IMR-90 (cell line): Measurements from ENCODE around the gene TTLL11. TPM values are rescaled to one million over a fixed set of nuclear protein-coding genes. Genes with fewer than 3 reads are reported as not detected.

ENCODE experiments used
- ATAC-seq: fragments of 200-7000 bp; cut with Tn5 transposase; 2 replicates; pipeline ENCODE4 v1.9.1; 2020; ENCODE audit warnings: low read depth, mild to moderate bottlenecking, moderate library complexity
- BruUV-seq: library from RNA; stranded (reverse); fragments of 400-500 nt; replicated peaks from 2 replicates; lab custom pipeline; 2021; lab: Mats Ljungman, UMichigan
- CTCF ChIA-PET: fragments of 300-600 bp; formaldehyde crosslinking; extraction: SDS; loops from one replicate; lab custom pipeline; 2021; ENCODE audit warnings: antibody characterized with exemption; lab: Yijun Ruan, JAX
- POLR2A ChIA-PET: fragments of 300-600 bp; sonication (Branson Sonifier 250); formaldehyde crosslinking; loops from one replicate; lab custom pipeline; 2022; ENCODE audit warnings: antibody characterized with exemption; ENCODE audit not compliant: unreplicated experiment; lab: Charles Lee
- DNase-seq: peaks from one replicate; pipeline ENCODE4 v3.0.0; 2013
- H2AFZ ChIP-seq: replicated peaks from 2 replicates; pipeline ENCODE3; 2013; ENCODE audit warnings: low read length, mild to moderate bottlenecking; ENCODE audit not compliant: poor library complexity
- H2AK5ac ChIP-seq: 2 replicates; pipeline ENCODE4 v1.6.1; 2013; ENCODE audit warnings: low read depth, low read length, inconsistent platforms
- H2AK9ac ChIP-seq: replicated peaks from 2 replicates; pipeline ENCODE3; 2013; ENCODE audit warnings: mild to moderate bottlenecking, low read depth, low read length, moderate library complexity; ENCODE audit not compliant: poor library complexity
- H2BK120ac ChIP-seq: 2 replicates; pipeline ENCODE4 v1.6.1; 2013; ENCODE audit warnings: low read depth, low read length, inconsistent platforms
- H2BK15ac ChIP-seq: 3 replicates; pipeline ENCODE4 v1.6.1; 2013; ENCODE audit warnings: low read depth, low read length, inconsistent platforms
- H2BK20ac ChIP-seq: 2 replicates; pipeline ENCODE4 v1.6.1; 2013; ENCODE audit warnings: low read depth, mild to moderate bottlenecking, inconsistent platforms, low read length, moderate library complexity
- H2BK5ac ChIP-seq: 2 replicates; pipeline ENCODE4 v1.6.1; 2013; ENCODE audit warnings: mild to moderate bottlenecking, low read depth, low read length, inconsistent platforms; ENCODE audit not compliant: poor library complexity, severe bottlenecking
- H3K14ac ChIP-seq: replicated peaks from 2 replicates; pipeline ENCODE4 v1.6.1; 2013; ENCODE audit warnings: low read depth, low read length, inconsistent platforms
- H3K18ac ChIP-seq: 2 replicates; pipeline ENCODE4 v1.6.1; 2013; ENCODE audit warnings: low read depth, low read length, control low read depth
- H3K23ac ChIP-seq: 2 replicates; pipeline ENCODE4 v1.6.1; 2013; ENCODE audit warnings: low read depth, low read length, inconsistent platforms
- H3K27ac ChIP-seq: 2 replicates; pipeline ENCODE4 v1.5.1; 2013; ENCODE audit warnings: mild to moderate bottlenecking, control low read depth, low read length; ENCODE audit not compliant: insufficient read depth
- H3K27me3 ChIP-seq: 2 replicates; pipeline ENCODE4 v1.6.1; 2013; ENCODE audit warnings: low read length; ENCODE audit not compliant: control insufficient read depth, insufficient read depth
- H3K36me3 ChIP-seq: 2 replicates; pipeline ENCODE4 v1.6.1; 2013; ENCODE audit warnings: low read length, mixed read lengths; ENCODE audit not compliant: control insufficient read depth, insufficient read depth
- H3K4ac ChIP-seq: 2 replicates; pipeline ENCODE4 v1.6.1; 2013; ENCODE audit warnings: low read depth, low read length, inconsistent platforms
- H3K4me1 ChIP-seq: 2 replicates; pipeline ENCODE4 v1.6.1; 2013; ENCODE audit warnings: low read length, mixed read lengths; ENCODE audit not compliant: control insufficient read depth, insufficient read depth
- H3K4me2 ChIP-seq: 2 replicates; pipeline ENCODE4 v1.6.1; 2013; ENCODE audit warnings: low read depth, mild to moderate bottlenecking, control low read depth, low read length, moderate library complexity
- H3K4me3 ChIP-seq: 2 replicates; pipeline ENCODE4 v1.5.1; 2013; ENCODE audit warnings: low read depth, mild to moderate bottlenecking, control low read depth, low read length, moderate library complexity; ENCODE audit not compliant: insufficient read depth
- H3K56ac ChIP-seq: 2 replicates; pipeline ENCODE4 v1.6.1; 2013; ENCODE audit warnings: low read length, inconsistent platforms; ENCODE audit not compliant: insufficient read depth; ENCODE audit errors: extremely low read depth
- H3K79me1 ChIP-seq, 2 experiments: 2 replicates each; pipeline ENCODE4 v1.6.1; 2013; ENCODE audit warnings: low read length in 2 of 2, inconsistent platforms in 1 of 2, low read depth in 1 of 2
- H3K9ac ChIP-seq: 2 replicates; pipeline ENCODE4 v1.6.1; 2013; ENCODE audit warnings: low read depth, low read length, control low read depth
- H3K9me1 ChIP-seq: 2 replicates; pipeline ENCODE4 v1.6.1; 2013; ENCODE audit warnings: low read length, inconsistent platforms; ENCODE audit not compliant: insufficient read depth
- H3K9me3 ChIP-seq: 2 replicates; pipeline ENCODE4 v1.6.1; 2013; ENCODE audit warnings: low read length; ENCODE audit not compliant: control insufficient read depth, insufficient read depth
- H4K20me1 ChIP-seq: 2 replicates; pipeline ENCODE4 v1.6.1; 2013; ENCODE audit warnings: low read length, inconsistent platforms; ENCODE audit not compliant: insufficient read depth
- H4K5ac ChIP-seq: 2 replicates; pipeline ENCODE4 v1.6.1; 2013; ENCODE audit warnings: mild to moderate bottlenecking, low read depth, low read length, control low read depth
- H4K8ac ChIP-seq, 2 experiments: 2 replicates each; pipeline ENCODE4 v1.6.1; 2013; ENCODE audit warnings: low read depth in 2 of 2, low read length in 2 of 2, control low read depth in 1 of 2, inconsistent platforms in 1 of 2
- H4K91ac ChIP-seq: 2 replicates; pipeline ENCODE4 v1.6.1; 2013; ENCODE audit warnings: low read depth, low read length, inconsistent platforms; ENCODE audit not compliant: insufficient read depth
- CEBPB ChIP-seq: IDR thresholded peaks from 2 replicates; pipeline ENCODE4 v1.6.1; 2012; ENCODE audit warnings: low read depth, low read length, improper control_type of control experiment
- RFX5 ChIP-seq: IDR thresholded peaks from 2 replicates; pipeline ENCODE4 v1.8.0; 2012; ENCODE audit warnings: low read depth, mild to moderate bottlenecking, low read length, moderate library complexity
- WGBS, 2 experiments: methylation state at CpG; one replicate each; pipeline versions ENCODE4 v1.1.5 to v1.1.7; 2013; ENCODE audit warnings: missing lambda C conversion rate in 2 of 2; ENCODE audit not compliant: insufficient read length in 1 of 2; ENCODE audit errors: extremely low coverage in 2 of 2; 5-methylcytosine and 5-hydroxymethylcytosine counted together
- dilution Hi-C: fragments of 300-500 bp; cut with HindIII; formaldehyde crosslinking; loops from one replicate; pipeline ENCODE4 v1.14.3; 2018; ENCODE audit warnings: low sequenced_read_pairs; ENCODE audit not compliant: unreplicated experiment
- in situ Hi-C: fragments of 300-500 bp; cut with MboI; formaldehyde crosslinking; loops from 3 replicates; pipeline ENCODE4 v1.14.3; 2019; ENCODE audit warnings: low sequenced_read_pairs, inconsistent platforms, mixed read lengths
- intact Hi-C: fragments of 100-400 bp; cut with micrococcal nuclease; formaldehyde crosslinking; loops from 2 replicates; pipeline ENCODE4 v1.10.0; 2022
- polyA plus RNA-seq, 3 experiments: library from polyadenylated mRNA; depleted of rRNA; stranded (reverse); fragments of >200 nt; gene quantifications; 2 replicates each; pipeline ENCODE4 v1.2.3, GENCODE V29; 2012; ENCODE audit warnings: low replicate concordance in 1 of 3
- total RNA-seq: library from RNA; depleted of rRNA; stranded (reverse); fragments of >200 nt; gene quantifications from 2 replicates; pipeline ENCODE4 v1.2.3, GENCODE V29; 2012

TTLL11 gene
- total and polyA plus RNA-seq, 2 of the 4 experiments (the other 2 are of a cell fraction), result 2.0 to 4.6 TPM

GRCh38 chr9:122087406-122088200 is 5.5 kb downstream of the TTLL11 start:
- no peak overlapping the region for H3K56ac ChIP-seq
- H3K27ac ChIP-seq, result peak overlapping the region; percentile 54; the same call in 1 of the 2 replicates
- H3K18ac ChIP-seq, result peak overlapping the region; percentile 3
- H4K5ac ChIP-seq, result no peak overlapping the region
- H3K9me1 ChIP-seq, result peaks cover 16% of the 10 kb centered on the region
- intact Hi-C loops (no loop called here), in situ Hi-C loops (no loop called here), dilution Hi-C loops (no loop called here)
- 0 out of 2 replicates have a peak overlapping the region, but pooled peaks have one; percentile 4 for H3K4me2 ChIP-seq
- H4K8ac ChIP-seq, result no peak overlapping the region
- H2AK9ac ChIP-seq, result no peak overlapping the region
- H3K9ac ChIP-seq, result no peak overlapping the region
- H2BK5ac ChIP-seq, result peak overlapping the region; percentile 22
- peak; percentile 75 for DNase-seq
- H3K4ac ChIP-seq, result 0 out of 2 replicates have a peak overlapping the region, but pooled peaks have one; percentile 0
- no peak overlapping the region for H2BK15ac ChIP-seq
- no peak overlapping the region for H3K4me3 ChIP-seq
- ATAC-seq, result peak; percentile 68
- H2AFZ ChIP-seq, result no peak overlapping the region
- H3K9me3 ChIP-seq, result no peaks in the 10 kb centered on the region
- H3K79me1 ChIP-seq, result peaks cover 32 to 72% of the 10 kb centered on the region in 2 experiments
- WGBS, 2 experiments, result 64% methylated on average over 3 of the region's 8 CpGs; no CpG with 5 or more reads in 1 of the 2 experiments
- H3K36me3 ChIP-seq, result no peaks in the 10 kb centered on the region
- H2AK5ac ChIP-seq, result peak overlapping the region; percentile 6; the same call in 1 of the 2 replicates
- peak overlapping the region; percentile 1; the same call in 1 of the 2 replicates for H3K23ac ChIP-seq
- H3K14ac ChIP-seq, result no peak overlapping the region
- ChIA-PET POLR2A (no interaction called here), CTCF (interaction anchor here (1.5 to 1.7 kb wide), 3 partner anchors 11 to 50 kb away, joined by 3 to 6 read pairs (median 4); no protein-coding TSS in a partner anchor)
- H2BK120ac ChIP-seq, result no peak overlapping the region
- BruUV-seq, result no TSS peak
- H3K4me1 ChIP-seq, result peaks cover 9% of the 10 kb centered on the region
- peaks cover 30% of the 10 kb centered on the region for H4K20me1 ChIP-seq
- H3K27me3 ChIP-seq, result no peaks in the 10 kb centered on the region
- no peak overlapping the region for H4K91ac ChIP-seq
- peak overlapping the region; percentile 54; the same call in 1 of the 2 replicates for H2BK20ac ChIP-seq
- peak; percentile 90 for TF ChIP-seq CEBPB
- TF ChIP-seq RFX5, result no peak
